Smooth muscle cell (in vitro differentiated cells): ENCODE measurements around the gene SENP8. TPM values are rescaled to one million over a fixed set of nuclear protein-coding genes. Genes with fewer than 3 reads are reported as not detected.

Source experiments
- DNase-seq: peaks from one replicate; lab custom pipeline; 2025; ENCODE audit not compliant: unreplicated experiment; lab: John Stamatoyannopoulos, UW
- H2AFZ ChIP-seq: fragments of 200-600 bp; sonication (generic); 2 replicates; pipeline ENCODE4 v1.6.0; 2016; ENCODE audit warnings: antibody characterized with exemption, low read depth, mild to moderate bottlenecking
- H3F3A ChIP-seq: fragments of 200-600 bp; sonication (generic); 2 replicates; pipeline ENCODE4 v1.6.0; 2017; ENCODE audit warnings: antibody characterized with exemption, low read depth
- H3K27ac ChIP-seq: fragments of 200-600 bp; sonication (generic); 2 replicates; pipeline ENCODE4 v1.5.1; 2016; ENCODE audit warnings: low read depth, mild to moderate bottlenecking
- H3K27me3 ChIP-seq: fragments of 200-600 bp; sonication (generic); 2 replicates; pipeline ENCODE4 v1.6.1; 2016; ENCODE audit warnings: low read depth, mild to moderate bottlenecking
- H3K36me3 ChIP-seq: fragments of 200-600 bp; sonication (generic); 2 replicates; pipeline ENCODE4 v1.5.1; 2016; ENCODE audit warnings: low read depth
- H3K4me1 ChIP-seq: fragments of 200-600 bp; sonication (generic); 2 replicates; pipeline ENCODE4 v1.5.1; 2016; ENCODE audit warnings: low read depth
- H3K4me2 ChIP-seq: fragments of 200-600 bp; sonication (generic); 2 replicates; pipeline ENCODE4 v1.6.0; 2016; ENCODE audit warnings: mild to moderate bottlenecking
- H3K4me3 ChIP-seq: fragments of 200-600 bp; sonication (generic); 2 replicates; pipeline ENCODE4 v1.5.1; 2016; ENCODE audit warnings: mild to moderate bottlenecking
- H3K79me2 ChIP-seq: fragments of 200-600 bp; sonication (generic); 2 replicates; pipeline ENCODE4 v1.6.0; 2016; ENCODE audit warnings: low read depth, mild to moderate bottlenecking
- H3K9ac ChIP-seq: fragments of 200-600 bp; sonication (generic); 2 replicates; pipeline ENCODE4 v1.6.0; 2016; ENCODE audit warnings: low read depth
- H3K9me3 ChIP-seq: fragments of 200-600 bp; sonication (generic); replicated peaks from 2 replicates; pipeline ENCODE4 v1.5.1; 2016; ENCODE audit warnings: low read depth
- H4K20me1 ChIP-seq: fragments of 200-600 bp; sonication (generic); 2 replicates; pipeline ENCODE4 v1.6.0; 2016; ENCODE audit warnings: low read depth
- WGBS: methylation state at CpG from one replicate; pipeline ENCODE4 v1.1.7; 2016; ENCODE audit warnings: low lambda C conversion rate; 5-methylcytosine and 5-hydroxymethylcytosine counted together
- polyA plus RNA-seq: library from polyadenylated mRNA; unstranded; fragments of >200 nt; fragmentation: Nextera tagmentation; extraction: Ambion mirVana; gene quantifications from 2 replicates; pipeline ENCODE4 v1.2.1, GENCODE V29; 2016
- total RNA-seq: library from RNA; depleted of rRNA; stranded (reverse); fragments of >200 nt; gene quantifications from 2 replicates; pipeline ENCODE4 v1.2.3, GENCODE V29; 2014
- TF ChIP-seq, protein P1 (sequence below): fragments of 200-600 bp; sonication (generic); IDR thresholded peaks from 2 replicates; pipeline ENCODE4 v1.5.1; 2017; ENCODE audit warnings: borderline replicate concordance, mild to moderate bottlenecking, antibody characterized with exemption; ENCODE audit not compliant: insufficient read depth, poor library complexity, severe bottlenecking

SENP8 gene
- total and polyA plus RNA-seq, 2 experiments from 2014 or later, result 2.3 to 4.0 TPM

DNA sequence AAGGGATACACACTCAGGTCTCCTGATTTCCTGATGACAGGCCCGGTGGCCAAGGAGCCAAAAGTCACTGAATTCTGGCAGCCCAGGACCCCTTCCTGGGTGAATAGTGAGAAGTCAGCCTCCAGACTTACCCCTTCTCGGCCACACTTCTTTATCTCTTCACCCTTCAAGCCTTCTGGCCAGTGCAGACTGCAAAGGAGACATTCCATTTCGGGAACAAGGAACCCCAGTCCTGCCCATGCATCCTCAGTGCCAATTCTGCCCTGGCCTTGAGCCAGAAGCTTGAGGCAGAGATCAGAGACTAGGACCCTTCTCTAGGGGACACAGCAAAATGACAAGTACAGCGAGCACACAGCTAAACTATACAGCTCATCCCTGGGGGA, 50.6 kb downstream of the SENP8 start:
- DNase-seq, result no peak
- WGBS, result 54% methylated on average over 4 of the region's 4 CpGs
- TF ChIP-seq, protein P1, sequence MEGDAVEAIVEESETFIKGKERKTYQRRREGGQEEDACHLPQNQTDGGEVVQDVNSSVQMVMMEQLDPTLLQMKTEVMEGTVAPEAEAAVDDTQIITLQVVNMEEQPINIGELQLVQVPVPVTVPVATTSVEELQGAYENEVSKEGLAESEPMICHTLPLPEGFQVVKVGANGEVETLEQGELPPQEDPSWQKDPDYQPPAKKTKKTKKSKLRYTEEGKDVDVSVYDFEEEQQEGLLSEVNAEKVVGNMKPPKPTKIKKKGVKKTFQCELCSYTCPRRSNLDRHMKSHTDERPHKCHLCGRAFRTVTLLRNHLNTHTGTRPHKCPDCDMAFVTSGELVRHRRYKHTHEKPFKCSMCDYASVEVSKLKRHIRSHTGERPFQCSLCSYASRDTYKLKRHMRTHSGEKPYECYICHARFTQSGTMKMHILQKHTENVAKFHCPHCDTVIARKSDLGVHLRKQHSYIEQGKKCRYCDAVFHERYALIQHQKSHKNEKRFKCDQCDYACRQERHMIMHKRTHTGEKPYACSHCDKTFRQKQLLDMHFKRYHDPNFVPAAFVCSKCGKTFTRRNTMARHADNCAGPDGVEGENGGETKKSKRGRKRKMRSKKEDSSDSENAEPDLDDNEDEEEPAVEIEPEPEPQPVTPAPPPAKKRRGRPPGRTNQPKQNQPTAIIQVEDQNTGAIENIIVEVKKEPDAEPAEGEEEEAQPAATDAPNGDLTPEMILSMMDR, result no peak
- H2AFZ ChIP-seq, result no peak overlapping the region
- peak overlapping the region; percentile 18 for H3K27ac ChIP-seq
- H4K20me1 ChIP-seq, result no peaks in the 10 kb centered on the region
- H3K9ac ChIP-seq, result no peak overlapping the region
- H3K4me2 ChIP-seq, result peak overlapping the region; percentile 68
- no peaks in the 10 kb centered on the region for H3K79me2 ChIP-seq
- H3F3A ChIP-seq, result no peaks in the 10 kb centered on the region
- H3K27me3 ChIP-seq, result no peaks in the 10 kb centered on the region
- H3K4me3 ChIP-seq, result no peak overlapping the region
- H3K9me3 ChIP-seq, result no peaks in the 10 kb centered on the region
- H3K36me3 ChIP-seq, result no peaks in the 10 kb centered on the region
- peaks cover 8% of the 10 kb centered on the region for H3K4me1 ChIP-seq

DNA sequence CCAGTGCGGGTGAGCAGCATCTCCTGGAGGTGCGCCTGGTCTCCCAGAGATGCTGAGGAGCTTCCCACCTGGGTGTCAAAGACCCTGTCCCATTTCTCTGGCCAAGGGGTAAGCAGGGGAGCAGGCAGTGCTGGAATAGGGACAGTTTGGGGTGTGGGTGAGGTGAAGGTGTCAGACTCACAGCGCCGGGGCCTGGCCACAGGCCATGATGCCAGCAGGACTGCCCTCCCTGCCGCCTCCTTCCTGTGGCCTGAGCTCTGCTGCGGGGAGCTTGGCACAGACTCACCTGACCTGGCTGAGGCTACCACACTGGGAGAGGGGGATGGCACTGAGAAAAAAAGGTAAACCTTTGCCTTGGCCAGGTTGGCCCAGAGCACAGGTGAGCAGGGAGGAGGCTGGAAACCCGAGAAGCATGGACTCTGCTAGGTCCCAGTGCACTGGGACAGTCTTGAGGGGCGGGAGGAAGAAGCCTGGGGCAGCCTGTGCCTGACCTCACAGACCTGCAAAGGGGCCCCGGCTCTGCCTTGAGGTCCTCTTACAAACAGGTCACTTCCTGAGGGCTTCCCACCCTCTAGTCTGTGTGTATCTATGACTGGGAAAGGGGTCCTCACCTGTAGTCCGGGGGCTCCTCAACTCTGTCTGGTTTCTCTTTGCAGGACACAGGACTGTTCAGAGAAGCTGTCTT, 51.2 kb downstream of the SENP8 start:
- 94% methylated on average over 10 of the region's 10 CpGs for WGBS
- H2AFZ ChIP-seq, result no peak overlapping the region

DNA sequence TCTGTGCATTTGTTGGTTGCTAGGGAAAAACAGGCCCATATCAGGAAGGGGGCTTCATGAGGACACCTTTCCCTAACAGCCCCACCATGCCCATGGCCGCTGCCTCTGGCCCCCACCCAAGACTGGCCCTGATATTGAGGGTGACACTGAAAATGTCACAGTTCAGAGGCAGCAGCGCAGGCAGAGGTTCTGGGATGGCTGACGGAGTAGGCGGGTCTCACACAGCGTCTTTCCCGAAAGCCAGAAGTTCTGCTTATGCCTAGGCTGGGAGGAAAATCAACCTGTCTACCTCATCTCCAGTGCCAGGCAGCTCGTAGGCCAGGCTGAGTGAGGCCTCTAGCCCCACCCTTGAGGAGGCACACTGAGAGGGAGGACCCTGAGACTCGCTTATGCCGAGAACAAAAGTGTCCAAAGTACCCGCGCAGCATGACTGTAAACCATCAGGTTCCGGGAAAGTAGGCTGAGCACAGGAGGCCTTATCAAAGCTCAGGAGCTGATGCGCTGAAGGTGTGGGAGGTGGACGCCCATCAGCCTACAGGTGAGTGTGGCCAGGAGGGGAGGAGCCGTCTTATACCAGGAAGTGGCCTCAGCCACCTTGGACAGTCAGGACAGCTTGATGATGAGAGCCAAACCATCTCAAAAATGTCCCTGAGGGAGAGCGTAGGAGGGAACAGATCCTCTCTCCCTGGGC, 51.9 kb downstream of the SENP8 start:
- no peak overlapping the region for H3K9ac ChIP-seq
- H3K4me1 ChIP-seq, result peaks cover 8% of the 10 kb centered on the region
- H2AFZ ChIP-seq, result no peak overlapping the region
- no peak overlapping the region for H3K27ac ChIP-seq
- H4K20me1 ChIP-seq, result no peaks in the 10 kb centered on the region
- no peak overlapping the region for H3K4me2 ChIP-seq
- no peaks in the 10 kb centered on the region for H3F3A ChIP-seq
- WGBS, result 84% methylated on average over 16 of the region's 16 CpGs
- no peak overlapping the region for H3K4me3 ChIP-seq
- no peaks in the 10 kb centered on the region for H3K9me3 ChIP-seq
- H3K79me2 ChIP-seq, result no peaks in the 10 kb centered on the region
- no peak for DNase-seq
- TF ChIP-seq, protein P1, result no peak
- H3K36me3 ChIP-seq, result no peaks in the 10 kb centered on the region
- no peaks in the 10 kb centered on the region for H3K27me3 ChIP-seq

More for the DNA sequence above, 51.2 kb downstream of the SENP8 start:
- H3K79me2 ChIP-seq, result no peaks in the 10 kb centered on the region
- no peaks in the 10 kb centered on the region for H3K27me3 ChIP-seq
- no peak overlapping the region for H3K4me3 ChIP-seq
- peaks cover 8% of the 10 kb centered on the region for H3K4me1 ChIP-seq
- no peak overlapping the region for H3K27ac ChIP-seq
- no peak for DNase-seq
- H3K4me2 ChIP-seq, result no peak overlapping the region
- TF ChIP-seq, protein P1, result no peak
- H4K20me1 ChIP-seq, result no peaks in the 10 kb centered on the region
- no peaks in the 10 kb centered on the region for H3K9me3 ChIP-seq
- no peaks in the 10 kb centered on the region for H3K36me3 ChIP-seq
- no peak overlapping the region for H3K9ac ChIP-seq
- H3F3A ChIP-seq, result no peaks in the 10 kb centered on the region
